Trophoblast cell (in vitro differentiated cells and primary cell): Measurements from ENCODE around the gene DROSHA.

Source experiments
- DNase-seq, 2 donors: peaks; one replicate each; pipeline ENCODE4 v3.0.0-alpha.2; 2016
- H2AFZ ChIP-seq: 2 replicates; pipeline ENCODE4 v1.6.1; 2013; ENCODE audit warnings: low read length, moderate library complexity, mild to moderate bottlenecking; ENCODE audit not compliant: insufficient read depth, poor library complexity
- H2AK5ac ChIP-seq: 2 replicates; pipeline ENCODE4 v1.6.1; 2013; ENCODE audit warnings: mild to moderate bottlenecking, low read length
- H2BK120ac ChIP-seq: 2 replicates; pipeline ENCODE4 v1.6.1; 2013; ENCODE audit warnings: low read length, mild to moderate bottlenecking, moderate library complexity; ENCODE audit not compliant: insufficient read depth, poor library complexity
- H2BK12ac ChIP-seq: 2 replicates; pipeline ENCODE4 v1.6.1; 2013; ENCODE audit warnings: mild to moderate bottlenecking, low read length, moderate library complexity
- H2BK5ac ChIP-seq: 2 replicates; pipeline ENCODE4 v1.6.1; 2013; ENCODE audit warnings: low read length, low read depth, moderate library complexity, mild to moderate bottlenecking; ENCODE audit not compliant: poor library complexity
- H3K14ac ChIP-seq: 2 replicates; pipeline ENCODE4 v1.6.1; 2013; ENCODE audit warnings: mild to moderate bottlenecking, low read length
- H3K18ac ChIP-seq: 2 replicates; pipeline ENCODE4 v1.6.1; 2013; ENCODE audit warnings: mild to moderate bottlenecking, low read length
- H3K23ac ChIP-seq: 2 replicates; pipeline ENCODE4 v1.6.1; 2013; ENCODE audit warnings: low read length
- H3K27ac ChIP-seq: 2 replicates; pipeline ENCODE4 v1.5.1; 2013; ENCODE audit warnings: low read depth, mild to moderate bottlenecking, inconsistent platforms, low read length, moderate library complexity
- H3K27me3 ChIP-seq: 2 replicates; pipeline ENCODE4 v1.6.1; 2013; ENCODE audit warnings: inconsistent platforms, mild to moderate bottlenecking, low read length, moderate library complexity; ENCODE audit not compliant: insufficient read depth
- H3K36me3 ChIP-seq, 2 experiments: 1 replicate in 1 of 2; 2 replicates in 1 of 2; pipeline ENCODE4 v1.6.1; 2013; ENCODE audit warnings: low read length in 2 of 2, mild to moderate bottlenecking in 2 of 2, moderate library complexity in 1 of 2; ENCODE audit not compliant: insufficient read depth in 2 of 2, control insufficient read depth in 1 of 2
- H3K4ac ChIP-seq: 2 replicates; pipeline ENCODE4 v1.6.1; 2013; ENCODE audit warnings: low read depth, mild to moderate bottlenecking, low read length, moderate library complexity
- H3K4me1 ChIP-seq, 2 experiments: 1 replicate in 1 of 2; 2 replicates in 1 of 2; pipeline ENCODE4 v1.6.1; 2013; ENCODE audit warnings: low read length in 2 of 2, mild to moderate bottlenecking in 2 of 2, moderate library complexity in 1 of 2; ENCODE audit not compliant: insufficient read depth in 2 of 2, control insufficient read depth in 1 of 2
- H3K4me2 ChIP-seq: 2 replicates; pipeline ENCODE4 v1.6.1; 2013; ENCODE audit warnings: inconsistent platforms, mild to moderate bottlenecking, low read length, moderate library complexity
- H3K4me3 ChIP-seq: 2 replicates; pipeline ENCODE4 v1.5.1; 2013; ENCODE audit warnings: mild to moderate bottlenecking, low read depth, low read length, inconsistent platforms
- H3K79me1 ChIP-seq: one replicate; pipeline ENCODE4 v1.6.1; 2013; ENCODE audit warnings: low read length
- H3K79me2 ChIP-seq: 2 replicates; pipeline ENCODE4 v1.6.1; 2013; ENCODE audit warnings: low read length, mild to moderate bottlenecking; ENCODE audit not compliant: control insufficient read depth, insufficient read depth, poor library complexity
- H3K9ac ChIP-seq: 2 replicates; pipeline ENCODE4 v1.6.1; 2013; ENCODE audit warnings: mild to moderate bottlenecking, low read length
- H3K9me3 ChIP-seq: 2 replicates; pipeline ENCODE4 v1.6.1; 2013; ENCODE audit warnings: low read depth, mild to moderate bottlenecking, control low read depth, inconsistent platforms, low read length; ENCODE audit not compliant: insufficient read depth
- H4K12ac ChIP-seq: 2 replicates; pipeline ENCODE4 v1.6.1; 2013; ENCODE audit warnings: low read depth, mild to moderate bottlenecking, low read length, moderate library complexity
- H4K8ac ChIP-seq: 2 replicates; pipeline ENCODE4 v1.6.1; 2013; ENCODE audit warnings: low read depth, mild to moderate bottlenecking, low read length, moderate library complexity
- H4K91ac ChIP-seq: one replicate; pipeline ENCODE4 v1.6.1; 2013; ENCODE audit warnings: low read depth, mild to moderate bottlenecking, low read length, moderate library complexity
- WGBS: extraction: QIAGEN DNeasy Blood & Tissue Kit; methylation state at CpG from one replicate; pipeline ENCODE4 v1.1.7; 2013; ENCODE audit warnings: missing lambda C conversion rate; ENCODE audit not compliant: insufficient read length, insufficient coverage; ENCODE audit errors: extremely low coverage; 5-methylcytosine and 5-hydroxymethylcytosine counted together

DROSHA gene

DNA sequence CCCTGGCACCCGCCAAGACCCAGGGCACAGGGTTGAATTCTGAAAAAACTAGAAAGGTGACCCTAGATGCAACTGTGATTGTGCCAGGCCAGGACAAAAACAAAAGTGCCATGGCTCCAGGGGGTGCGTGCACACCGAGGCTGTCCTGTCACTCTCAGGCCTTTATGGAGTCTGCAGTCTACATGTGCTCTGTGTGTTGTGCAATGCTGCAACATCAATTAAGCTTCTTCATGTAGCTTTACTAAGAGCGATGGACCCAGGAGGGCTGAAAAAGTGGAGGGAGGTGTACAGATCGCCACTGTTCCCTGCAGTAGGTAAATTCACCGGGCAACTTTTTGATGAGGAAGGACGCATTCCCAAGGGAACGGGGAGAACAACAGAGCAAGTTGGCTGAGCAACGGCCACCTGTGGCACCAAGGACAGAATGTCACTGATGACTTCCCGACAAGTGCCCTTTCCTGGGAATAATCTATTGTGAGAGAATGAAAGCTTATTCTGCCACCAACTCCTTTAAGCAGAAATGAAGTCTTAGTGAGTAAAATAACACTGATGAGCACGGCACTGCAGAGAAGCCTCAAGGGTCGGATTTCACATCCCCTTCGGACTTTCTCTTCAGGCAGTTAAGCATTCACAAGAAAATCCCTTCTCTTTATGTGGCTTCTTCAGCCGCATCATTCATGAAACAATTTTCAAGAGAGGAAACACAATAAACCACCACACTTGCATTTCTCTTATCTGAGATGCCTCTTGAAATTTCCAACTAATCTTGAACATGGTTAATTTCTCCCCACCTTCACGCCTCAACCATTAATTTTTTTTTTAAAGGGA, 149.6 kb downstream of the DROSHA start:
- H3K4me2 ChIP-seq: no peak overlapping the region
- no peak overlapping the region for H4K91ac ChIP-seq
- H3K79me1 ChIP-seq: no peaks in the 10 kb centered on the region
- no peak overlapping the region for H3K4ac ChIP-seq
- H2BK12ac ChIP-seq: no peak overlapping the region
- H2AK5ac ChIP-seq: no peak overlapping the region
- no peak overlapping the region for H3K23ac ChIP-seq
- H2BK120ac ChIP-seq: no peak overlapping the region
- no peak overlapping the region for H3K9ac ChIP-seq
- H3K4me3 ChIP-seq: no peak overlapping the region
- no peaks in the 10 kb centered on the region for H3K27me3 ChIP-seq
- no peaks in the 10 kb centered on the region for H3K36me3 ChIP-seq
- H3K14ac ChIP-seq: no peak overlapping the region
- H3K18ac ChIP-seq: no peak overlapping the region
- peaks cover 0 to 3% of the 10 kb centered on the region in 2 experiments for H3K4me1 ChIP-seq
- H4K12ac ChIP-seq: no peak overlapping the region
- H3K27ac ChIP-seq: no peak overlapping the region
- no peak overlapping the region for H2AFZ ChIP-seq
- WGBS: no CpG with 5 or more reads among the region's 15 CpGs
- no peaks in the 10 kb centered on the region for H3K9me3 ChIP-seq
- DNase-seq: no peak
- no peak overlapping the region for H2BK5ac ChIP-seq
- H4K8ac ChIP-seq: no peak overlapping the region
- no peaks in the 10 kb centered on the region for H3K79me2 ChIP-seq

DNA sequence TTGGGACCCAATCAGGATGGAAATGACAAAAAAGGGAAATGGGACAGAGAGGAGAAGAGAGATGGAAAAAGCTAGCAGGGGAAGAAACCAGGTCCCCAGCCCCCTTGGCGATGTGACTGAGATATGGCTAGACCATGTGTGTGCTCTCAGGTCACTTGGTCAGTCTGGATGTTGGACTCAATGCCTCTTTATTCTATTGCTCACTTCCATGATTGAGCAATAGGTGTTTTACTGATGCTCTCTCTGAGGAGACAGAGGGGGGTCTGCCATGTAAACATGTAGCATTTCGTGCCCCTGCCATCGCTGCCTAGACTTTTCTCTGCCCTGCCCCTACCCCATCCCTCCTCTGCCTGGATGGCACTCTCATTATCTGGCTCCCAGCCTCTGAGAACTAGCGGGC, 150.6 kb downstream of the DROSHA start:
- no peak overlapping the region for H4K12ac ChIP-seq
- H4K8ac ChIP-seq: no peak overlapping the region
- no peak overlapping the region for H3K4ac ChIP-seq
- H3K27ac ChIP-seq: no peak overlapping the region
- H3K18ac ChIP-seq: no peak overlapping the region
- no peak overlapping the region for H3K4me2 ChIP-seq
- H3K23ac ChIP-seq: no peak overlapping the region
- no peak overlapping the region for H2BK120ac ChIP-seq
- H3K14ac ChIP-seq: no peak overlapping the region
- no peak overlapping the region for H4K91ac ChIP-seq
- no peak overlapping the region for H2BK12ac ChIP-seq
- H3K79me2 ChIP-seq: no peaks in the 10 kb centered on the region
- peaks cover 0 to 3% of the 10 kb centered on the region in 2 experiments for H3K4me1 ChIP-seq
- no peak overlapping the region for H3K9ac ChIP-seq
- WGBS: no CpG with 5 or more reads among the region's 4 CpGs
- H2AK5ac ChIP-seq: no peak overlapping the region
- DNase-seq: no peak
- H2AFZ ChIP-seq: no peak overlapping the region
- no peak overlapping the region for H3K4me3 ChIP-seq
- H3K27me3 ChIP-seq: no peaks in the 10 kb centered on the region
- H2BK5ac ChIP-seq: no peak overlapping the region
- H3K9me3 ChIP-seq: no peaks in the 10 kb centered on the region
- no peaks in the 10 kb centered on the region for H3K36me3 ChIP-seq
- no peaks in the 10 kb centered on the region for H3K79me1 ChIP-seq

DNA sequence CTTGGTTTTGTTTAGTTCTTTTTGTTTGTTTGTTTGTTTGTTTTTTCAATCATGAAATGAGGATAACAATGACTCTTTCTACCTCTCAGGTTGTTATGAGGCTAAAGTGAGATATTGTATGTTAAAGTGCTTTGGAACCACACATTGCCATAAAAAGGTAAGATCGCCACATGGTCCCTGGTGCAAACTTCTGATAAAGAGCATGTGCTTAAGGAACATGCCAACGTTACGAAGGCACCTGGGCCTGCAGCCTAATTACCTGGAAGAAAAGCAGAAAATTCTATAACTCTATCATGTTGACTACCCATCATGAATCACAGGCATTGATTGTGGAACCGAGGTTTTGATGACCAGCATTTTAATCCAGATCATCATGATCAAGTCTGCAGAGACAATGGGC, 151.8 kb downstream of the DROSHA start:
- no peak overlapping the region for H3K14ac ChIP-seq
- peaks cover 0 to 3% of the 10 kb centered on the region in 2 experiments for H3K4me1 ChIP-seq
- no peak overlapping the region for H3K18ac ChIP-seq
- H3K4me2 ChIP-seq: no peak overlapping the region
- no peak overlapping the region for H4K12ac ChIP-seq
- H2BK12ac ChIP-seq: no peak overlapping the region
- H3K9me3 ChIP-seq: no peaks in the 10 kb centered on the region
- DNase-seq: no peak
- no CpG with 5 or more reads among the region's 4 CpGs for WGBS
- H2BK120ac ChIP-seq: no peak overlapping the region
- H3K4me3 ChIP-seq: no peak overlapping the region
- H3K9ac ChIP-seq: no peak overlapping the region
- H3K36me3 ChIP-seq: no peaks in the 10 kb centered on the region
- H4K91ac ChIP-seq: no peak overlapping the region
- H2BK5ac ChIP-seq: no peak overlapping the region
- H3K4ac ChIP-seq: no peak overlapping the region
- H2AK5ac ChIP-seq: no peak overlapping the region
- no peaks in the 10 kb centered on the region for H3K27me3 ChIP-seq
- H4K8ac ChIP-seq: no peak overlapping the region
- H2AFZ ChIP-seq: no peak overlapping the region
- no peaks in the 10 kb centered on the region for H3K79me1 ChIP-seq
- H3K79me2 ChIP-seq: no peaks in the 10 kb centered on the region
- H3K27ac ChIP-seq: no peak overlapping the region
- H3K23ac ChIP-seq: no peak overlapping the region

- Histone ChIP-seq H3K4me3 (no peak overlapping the region), H2BK12ac (no peak overlapping the region), H4K12ac (no peak overlapping the region), H3K18ac (no peak overlapping the region), H3K4ac (no peak overlapping the region), H4K91ac (no peak overlapping the region), H2AFZ (no peak overlapping the region), H3K23ac (no peak overlapping the region), H2BK5ac (no peak overlapping the region), H3K4me1 (no peaks in the 10 kb centered on the region), H2AK5ac (no peak overlapping the region), H3K9me3 (no peaks in the 10 kb centered on the region), H3K27ac (no peak overlapping the region), H3K14ac (no peak overlapping the region), H3K27me3 (no peaks in the 10 kb centered on the region), H3K9ac (no peak overlapping the region), H2BK120ac (no peak overlapping the region), H3K79me1 (no peaks in the 10 kb centered on the region), H4K8ac (no peak overlapping the region), H3K36me3 (no peaks in the 10 kb centered on the region), H3K4me2 (no peak overlapping the region), H3K79me2 (no peaks in the 10 kb centered on the region)
- no CpG with 5 or more reads among the region's 7 CpGs for WGBS
- no peak for DNase-seq
Measured at GRCh38 chr5:31378838-31379237, 153.1 kb downstream of the DROSHA start.
